Activated CD4-positive, alpha-beta T cell treated with anti-CD3 and anti-CD28 coated beads, Interleukin-2, amount 50 U/mL, for 48 hours (primary cell): ENCODE results near the gene PLCD4.

ENCODE experiments used
- DNase-seq, 2 experiments: peaks; one replicate each; pipeline ENCODE4 v3.0.0-alpha.2; 2020

Gene PLCD4

DNA sequence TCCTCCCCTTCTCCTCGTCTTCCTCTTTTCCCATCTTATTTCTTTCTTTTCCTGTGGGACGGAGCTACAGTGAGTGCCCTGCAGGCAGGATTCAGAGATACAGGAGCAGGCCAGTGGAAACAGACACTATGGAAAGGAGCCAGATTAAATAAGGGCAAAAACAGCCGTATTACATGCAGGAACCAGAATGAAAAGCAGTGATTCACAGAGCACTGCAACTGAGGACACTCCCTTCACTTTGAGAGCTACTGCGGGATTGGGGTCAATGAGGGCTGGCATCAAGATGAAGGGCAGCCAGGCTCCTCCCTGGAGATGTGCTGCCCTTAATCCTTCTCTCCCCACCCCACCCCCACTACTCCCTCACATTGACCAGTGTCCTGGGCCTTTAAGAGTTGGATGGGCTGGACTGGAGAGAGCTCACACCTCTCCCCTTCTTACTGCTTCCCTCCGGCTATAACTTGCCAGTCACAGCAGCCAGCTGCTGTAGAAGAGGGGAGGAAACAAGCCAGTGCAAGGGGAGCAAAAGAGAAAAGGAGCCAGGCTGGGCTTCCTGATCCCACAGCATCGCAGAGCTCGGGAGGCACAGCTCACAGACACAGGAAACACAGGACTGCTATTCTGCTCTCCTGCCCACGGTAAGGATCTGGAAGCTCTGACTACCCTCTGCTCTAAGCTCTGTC is at the start of gene PLCD4:
PLCD4 (plus strand) TSS at position 464 of the 680 bp plus-strand sequence. CDS start 7,841 bp downstream, outside the sequence.
- DNase-seq: no peak

DNA sequence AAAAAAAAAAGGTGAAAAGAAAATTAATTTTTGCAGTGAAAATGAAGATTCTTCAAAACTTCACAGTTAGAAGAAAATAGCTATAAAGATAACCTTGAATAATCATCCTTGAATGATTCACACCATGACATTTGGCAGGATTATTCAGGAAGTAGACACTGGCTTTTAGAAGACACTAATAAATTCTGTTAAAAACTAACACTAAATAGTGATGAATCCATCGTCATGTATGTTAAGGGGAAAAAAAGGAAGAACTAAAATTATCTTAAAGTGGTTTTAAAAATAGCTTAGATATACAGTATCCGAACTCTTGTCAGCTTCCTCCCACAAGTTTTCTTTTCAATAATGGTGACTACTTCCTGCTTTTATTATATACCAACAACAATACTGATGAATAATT is 49.8 kb upstream of the PLCD4 start:
- no peak for DNase-seq

DNA sequence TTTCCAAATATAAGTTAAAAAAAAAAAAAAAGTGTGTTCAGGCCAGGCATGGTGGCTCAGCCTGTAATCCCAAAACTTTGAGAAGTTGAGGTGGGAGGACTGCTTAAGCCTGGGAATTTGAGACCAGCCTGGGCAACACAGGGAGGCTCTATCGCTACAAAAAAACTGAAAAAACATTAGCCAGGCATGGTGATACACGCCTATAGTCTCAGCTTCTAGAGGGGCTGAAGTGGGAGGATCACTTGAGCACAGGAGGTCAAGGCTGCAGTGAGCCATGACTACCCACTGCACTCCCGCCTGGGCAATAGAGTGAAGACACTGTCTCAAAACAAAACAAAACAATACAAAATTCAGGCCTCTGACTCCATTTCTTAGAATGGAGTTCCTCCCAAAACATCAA is 48.7 kb upstream of the PLCD4 start:
- no peak for DNase-seq

GRCh38 chr2:218564056-218564455 is 43.6 kb upstream of the PLCD4 start:
- no peak for DNase-seq

- no peak for DNase-seq
These were observed 41.4 kb upstream of the PLCD4 start for GRCh38 chr2:218566296-218566695.

- no peak for DNase-seq
These were observed 39.9 kb upstream of the PLCD4 start for GRCh38 chr2:218567797-218568189.

DNA sequence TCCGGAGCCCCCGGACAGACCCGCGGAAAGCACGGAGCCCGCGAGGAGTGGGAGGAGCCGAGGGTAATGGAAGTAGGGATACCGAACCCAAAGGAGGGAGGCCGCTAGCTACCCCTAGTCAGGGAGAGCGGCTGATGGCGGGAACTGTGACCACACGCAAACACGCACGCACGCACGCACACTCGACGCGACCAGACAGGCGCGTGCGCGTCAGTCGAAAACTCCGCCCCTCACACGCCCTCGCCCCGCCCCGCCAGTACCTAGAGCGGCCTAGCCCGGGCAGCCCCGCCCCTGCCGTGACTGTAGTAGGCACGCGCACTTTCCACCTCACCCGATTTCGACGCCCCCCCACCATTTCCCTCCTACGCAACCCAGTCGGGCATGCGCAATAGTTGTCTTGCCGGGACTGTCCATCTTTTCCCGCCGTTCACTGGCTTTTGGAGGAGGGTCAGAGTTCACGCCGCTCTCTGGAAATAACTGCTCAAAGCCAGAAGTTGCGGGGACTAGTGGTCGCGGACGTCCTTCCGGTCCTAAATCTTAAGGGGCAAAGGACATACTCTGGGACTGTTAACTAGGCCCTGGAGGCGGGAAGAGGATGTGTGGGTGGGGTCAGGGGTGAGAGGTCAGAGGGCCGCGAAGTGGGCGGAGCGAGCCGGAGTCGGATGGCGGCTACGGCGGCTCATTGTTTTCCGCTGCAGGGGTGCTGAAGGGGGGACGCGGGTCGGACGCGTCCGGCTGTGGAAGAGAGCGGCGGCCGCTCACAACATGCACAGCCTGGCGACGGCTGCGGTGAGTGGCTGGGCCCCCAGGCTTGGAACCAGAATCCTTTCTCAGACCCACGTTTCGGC is 39.3 kb upstream of the PLCD4 start, which contains the start of the genes CNOT9 and USP37:
CNOT9 (plus strand) TSS at position 650 of the 848 bp plus-strand sequence; CDS start at position 766, 116 bp downstream.
USP37 (minus strand) TSS at position 162 of the 848 bp plus-strand sequence. CDS start 9,698 bp downstream, outside the sequence.
- DNase-seq: peak; percentile 100

DNA sequence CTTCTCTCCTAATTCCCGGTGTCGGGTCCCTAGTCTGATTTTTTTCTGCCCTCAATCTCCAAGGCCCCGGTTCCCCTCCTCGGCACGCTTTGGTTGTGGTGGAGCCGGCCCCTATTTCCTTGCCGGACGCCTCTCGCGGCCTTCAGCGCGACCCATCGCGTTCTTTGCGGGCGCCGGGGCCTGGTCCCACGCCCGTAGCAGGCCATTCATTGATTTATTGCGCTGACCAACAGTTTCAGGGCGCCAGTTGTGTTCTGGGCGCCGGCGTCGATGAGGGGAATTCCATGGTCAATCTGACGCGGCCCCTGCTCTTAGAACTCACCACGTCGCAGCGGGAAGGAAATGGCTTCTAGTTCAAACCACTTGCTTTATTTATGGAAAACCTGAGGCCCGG is 38.7 kb upstream of the PLCD4 start:
- DNase-seq: peak; percentile 66 to 74

DNA sequence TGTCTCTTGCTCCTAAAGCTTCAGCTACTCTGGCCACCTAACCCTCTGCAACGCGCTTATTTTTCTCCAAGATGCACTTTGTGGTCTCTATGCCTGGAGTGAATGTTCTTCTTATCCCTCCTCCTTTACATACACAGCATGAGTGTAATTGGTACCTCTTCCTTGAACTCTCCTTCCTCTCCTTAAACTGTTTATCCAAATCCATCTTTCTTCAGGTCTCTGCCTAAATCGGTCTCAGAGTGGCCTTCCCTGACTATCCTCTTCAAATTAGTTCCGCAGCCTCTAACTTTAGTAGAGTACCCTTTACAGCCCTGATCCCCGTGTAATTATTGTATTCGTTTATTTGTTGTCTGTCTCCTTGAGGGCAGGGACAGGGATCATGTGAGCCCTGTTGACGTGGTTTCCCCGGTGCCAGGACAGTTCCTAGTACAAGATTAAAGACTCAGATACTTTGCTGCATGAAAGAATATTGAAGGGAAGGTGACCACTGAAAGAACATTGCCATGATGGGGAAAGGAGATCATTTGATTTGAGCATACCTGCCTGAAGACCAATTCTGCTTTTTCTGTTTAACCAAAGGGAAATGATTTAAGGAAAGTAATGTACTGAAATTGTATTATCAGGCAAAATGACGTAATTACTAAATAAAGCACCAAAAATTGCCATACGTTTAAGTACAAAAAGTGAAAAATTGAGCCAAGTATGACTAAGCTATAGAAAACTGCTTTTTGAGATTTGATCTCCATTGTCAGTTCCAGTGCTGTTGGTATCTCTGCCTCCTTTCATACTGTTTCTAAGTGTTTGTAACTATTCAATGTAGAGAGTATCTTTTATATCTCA is 37.8 kb upstream of the PLCD4 start:
- DNase-seq: peak in 1 of 2 experiments; percentile 29

DNA sequence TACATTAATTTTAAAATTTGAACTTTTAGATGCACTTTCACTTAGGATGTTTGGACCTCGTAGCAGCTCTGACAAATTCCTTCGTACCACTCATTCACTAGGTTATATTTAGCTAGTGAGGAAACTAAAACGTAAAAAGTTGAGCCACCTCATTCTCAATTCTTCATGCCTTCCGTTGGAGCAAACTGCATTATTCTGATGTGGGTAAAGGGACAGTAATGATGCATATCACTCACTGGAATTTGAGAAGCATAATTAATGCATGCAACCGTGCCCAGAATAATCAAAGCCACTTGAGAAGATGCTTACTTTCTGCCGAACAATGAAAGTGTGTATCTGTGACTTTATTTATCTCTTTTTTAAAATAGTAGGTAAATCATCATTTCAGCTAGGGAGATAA is 36.8 kb upstream of the PLCD4 start:
- no peak for DNase-seq

DNA sequence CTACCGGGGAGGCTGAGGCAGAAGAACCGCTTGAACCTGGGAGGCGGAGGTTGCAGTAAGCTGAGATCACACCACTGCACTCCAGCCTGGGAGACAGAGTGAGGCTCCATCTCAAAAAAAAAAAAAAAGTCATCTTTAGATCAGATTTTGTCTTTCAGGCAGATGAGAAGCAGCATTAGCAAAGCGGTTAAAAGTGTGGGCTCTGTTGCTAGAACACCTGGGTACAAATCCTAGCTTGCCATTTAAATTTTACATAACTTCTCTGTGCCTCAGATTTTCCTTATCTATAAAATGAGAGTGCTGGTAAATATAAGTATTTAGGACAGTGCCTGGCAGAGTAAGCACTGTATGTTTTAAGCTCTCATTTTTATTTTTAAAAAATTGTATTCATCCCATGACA is 30.8 kb upstream of the PLCD4 start:
- no peak for DNase-seq

DNA sequence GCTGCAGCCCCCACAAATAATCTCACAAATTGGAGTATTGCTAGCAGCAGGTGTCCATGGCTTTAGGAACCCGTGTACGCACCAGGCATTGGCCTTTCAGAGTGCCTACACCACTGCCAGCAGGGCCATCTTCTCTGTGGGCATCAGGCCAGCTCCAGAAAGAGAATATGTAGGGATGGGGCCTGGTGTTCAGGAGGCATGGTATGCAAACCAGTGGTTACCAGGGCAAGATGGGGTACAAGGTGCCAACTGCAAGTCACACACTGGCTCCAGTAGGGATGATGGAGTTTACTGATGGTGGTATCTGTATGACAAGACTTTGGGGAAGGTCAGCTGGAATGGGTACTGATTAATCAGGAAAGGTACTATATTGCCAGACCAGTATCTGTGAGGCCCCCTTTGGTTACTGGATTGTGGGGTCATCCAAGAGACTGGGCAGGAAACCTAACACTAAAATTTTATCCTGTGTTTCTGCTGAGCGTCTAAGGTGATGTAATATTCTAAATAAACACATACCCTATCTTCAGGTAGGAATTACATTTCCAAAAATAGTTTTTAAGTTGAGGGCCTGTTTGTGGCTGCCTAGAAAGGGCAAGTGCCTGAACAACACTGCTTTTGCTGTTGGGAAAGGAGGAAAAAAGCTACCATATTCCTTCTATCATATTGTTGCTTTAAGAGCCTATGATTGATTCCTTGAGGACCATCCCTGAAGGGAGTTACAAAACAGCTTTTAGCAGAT is 30.0 kb upstream of the PLCD4 start:
- no peak for DNase-seq

DNA sequence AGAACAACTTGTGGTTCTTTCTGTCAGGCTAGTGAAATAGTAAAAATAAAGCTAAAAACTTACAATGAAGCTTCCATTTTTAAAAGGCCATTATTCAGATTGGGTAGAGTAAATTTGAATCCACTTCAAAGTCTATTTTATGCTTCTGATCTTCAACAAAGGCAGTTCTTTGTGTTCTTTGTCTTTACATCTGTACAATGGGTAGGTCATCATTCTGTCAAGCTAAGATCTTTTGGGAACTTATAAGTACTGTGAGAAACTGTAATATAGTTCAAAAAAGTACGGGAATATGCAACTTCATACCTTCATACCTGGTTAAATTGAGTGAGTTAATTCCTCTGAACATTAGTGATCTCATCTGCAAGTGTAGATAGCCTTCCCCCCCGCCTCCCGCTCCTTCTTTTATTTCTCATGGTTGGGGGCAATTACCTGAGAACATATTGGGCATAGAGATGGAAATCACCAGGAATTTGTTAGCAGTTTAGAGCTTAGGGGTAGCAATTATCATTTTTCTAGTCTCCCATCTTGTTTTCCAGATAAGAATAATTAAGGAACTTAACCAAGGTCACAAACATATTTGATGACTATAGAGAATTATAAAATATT is 29.3 kb upstream of the PLCD4 start:
- no peak for DNase-seq

DNA sequence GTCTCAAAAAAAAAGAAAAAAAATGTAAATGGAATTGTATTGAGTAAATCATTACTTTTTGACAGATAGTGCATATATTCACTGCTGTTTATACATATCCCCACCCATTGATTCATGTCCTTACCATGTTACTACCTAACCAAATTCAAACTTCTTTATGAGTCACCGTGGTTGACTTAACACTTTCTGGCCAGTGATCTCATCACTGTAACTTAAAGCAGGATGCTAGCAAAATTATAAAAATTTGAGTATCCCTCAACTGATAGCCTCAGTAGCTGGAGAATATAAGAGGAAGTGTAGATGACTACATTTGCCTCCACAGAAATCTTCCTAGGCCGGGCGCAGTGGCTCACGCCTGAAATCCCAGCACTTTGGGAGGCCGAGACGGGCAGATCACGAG is 25.6 kb upstream of the PLCD4 start:
- no peak for DNase-seq

DNA sequence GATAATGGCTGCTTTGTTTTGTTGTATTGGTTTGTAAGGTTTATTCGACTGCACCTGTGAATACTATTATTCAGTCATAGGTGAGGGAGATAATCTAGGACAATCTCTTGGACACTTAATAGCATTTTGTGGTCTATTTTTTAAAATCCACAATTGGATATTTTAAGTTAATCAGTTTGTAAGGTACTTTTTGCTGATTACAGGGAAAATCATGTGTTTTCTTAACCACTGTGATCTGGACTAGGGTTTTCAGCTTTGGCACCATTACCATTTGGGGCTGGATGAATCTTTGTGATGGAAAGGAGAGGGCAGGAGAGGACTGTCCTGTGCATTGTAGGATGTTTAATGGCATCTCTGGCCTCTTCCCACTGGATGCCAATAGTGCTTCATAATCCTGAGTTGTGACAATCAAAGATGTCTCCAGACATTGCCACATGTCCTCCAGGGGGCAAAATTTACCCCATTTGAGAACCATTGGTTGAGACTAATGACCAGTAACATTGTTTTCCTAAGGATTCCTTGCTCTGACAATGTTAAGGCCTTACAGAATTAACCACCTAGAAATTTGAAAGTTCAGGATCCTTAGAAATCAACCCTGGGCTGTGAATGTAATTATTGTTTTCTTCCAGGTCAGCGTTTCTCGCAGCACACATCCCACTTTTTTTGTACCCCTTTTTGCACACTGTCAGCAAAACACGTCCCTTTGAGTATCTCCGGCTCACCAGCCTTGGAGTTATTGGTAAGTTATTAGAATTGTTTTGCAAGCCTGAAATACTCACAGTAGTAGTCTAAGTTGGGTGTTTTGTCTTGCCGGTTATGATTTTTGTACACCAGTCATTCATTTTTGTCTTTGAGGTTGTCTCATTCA is 23.5 kb upstream of the PLCD4 start:
- no peak for DNase-seq

DNA sequence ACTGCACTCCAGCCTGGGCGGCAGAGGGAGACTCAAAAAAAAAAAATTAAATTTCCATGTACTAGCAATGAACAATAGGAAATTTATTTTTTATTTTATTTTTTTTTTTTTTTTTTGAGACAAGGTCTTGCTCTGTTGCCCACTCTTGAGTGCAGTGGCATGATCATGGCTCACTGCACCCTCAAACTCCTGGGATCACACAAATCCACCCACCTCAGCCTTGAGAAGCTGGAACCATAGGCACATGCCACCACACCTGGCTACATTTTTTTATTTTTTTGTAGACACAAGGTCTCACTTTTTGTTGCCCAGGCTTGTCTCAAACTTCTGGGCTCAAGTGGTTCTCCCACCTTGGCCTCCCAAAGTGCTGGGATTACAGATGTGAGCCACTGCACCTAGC is 22.2 kb upstream of the PLCD4 start:
- no peak for DNase-seq

- DNase-seq: no peak
These were observed 2.3 kb upstream of the PLCD4 start for GRCh38 chr2:218605432-218605831.

DNA sequence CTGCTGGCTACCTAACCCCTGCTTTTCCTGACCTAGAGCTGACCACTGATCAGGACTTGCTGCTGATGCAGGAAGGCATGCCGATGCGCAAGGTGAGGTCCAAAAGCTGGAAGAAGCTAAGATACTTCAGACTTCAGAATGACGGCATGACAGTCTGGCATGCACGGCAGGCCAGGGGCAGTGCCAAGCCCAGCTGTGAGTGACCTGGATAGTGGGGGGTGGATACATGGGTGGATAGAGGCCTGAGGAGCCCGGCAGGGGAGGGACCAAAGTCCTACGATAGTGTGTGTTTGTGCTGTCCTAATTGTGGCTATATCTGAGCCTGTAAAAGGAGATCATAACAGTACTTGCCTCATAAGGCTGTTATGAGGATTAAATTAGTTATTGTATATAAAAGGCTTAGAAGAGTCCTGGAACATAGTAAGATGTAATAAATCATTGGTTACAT is 8.2 kb downstream of the PLCD4 start:
- no peak for DNase-seq

- no peak for DNase-seq
These were observed 10.6 kb downstream of the PLCD4 start for GRCh38 chr2:218618102-218618860.

DNA sequence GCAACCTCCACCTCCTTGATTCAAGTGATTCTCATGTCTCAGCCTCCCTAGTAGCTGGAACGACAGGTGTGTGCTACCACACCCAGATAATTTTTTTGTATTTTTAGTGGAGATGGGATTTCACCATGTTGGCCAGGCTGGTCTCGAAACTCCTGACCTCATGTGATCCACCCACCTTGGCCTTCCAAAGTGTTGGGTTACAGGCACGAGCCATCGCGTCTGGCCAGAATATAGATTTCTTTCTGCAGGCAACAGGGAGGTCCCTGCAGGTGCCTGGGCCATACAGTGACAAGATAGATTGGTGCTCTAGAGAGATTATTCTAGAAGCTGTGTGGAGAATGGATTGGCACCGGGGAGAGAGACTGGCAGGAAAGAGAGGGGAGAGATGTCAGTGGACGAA is 13.3 kb downstream of the PLCD4 start:
- no peak for DNase-seq
